Limb (tissue), 2 donors: ENCODE measurements around the gene ABCA6.

Source experiments
- DNase-seq, 2 donors: peaks; one replicate each; pipeline ENCODE4 v3.0.0-alpha.2; 2016; ENCODE audit errors: extremely low spot score in 2 of 2

Gene ABCA6

GRCh38 chr17:69142175-69142802 lies 594 bp upstream of the ABCA6 start:
- DNase-seq, result peak in 1 of 2 donors; percentile 56

DNA sequence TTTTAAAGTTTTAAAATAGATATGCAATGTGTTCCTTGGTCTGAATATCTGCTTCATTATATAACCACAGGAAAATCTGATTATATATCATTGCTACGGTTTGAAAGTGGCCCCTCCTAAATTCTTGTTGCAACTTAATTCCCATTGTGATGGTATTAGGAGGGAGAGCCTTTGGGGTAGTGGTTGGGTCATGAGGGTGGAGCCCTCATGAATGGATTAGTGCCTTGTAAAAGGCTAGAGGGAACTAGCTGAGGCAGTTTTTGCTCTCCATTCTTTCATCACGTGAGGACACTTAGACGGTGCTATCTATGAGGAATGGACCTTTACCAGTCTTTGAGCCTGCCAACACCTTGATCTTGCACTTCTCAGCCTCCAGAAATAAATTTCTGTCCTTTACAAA lies 7.6 kb downstream of the ABCA6 start:
- no peak for DNase-seq

DNA sequence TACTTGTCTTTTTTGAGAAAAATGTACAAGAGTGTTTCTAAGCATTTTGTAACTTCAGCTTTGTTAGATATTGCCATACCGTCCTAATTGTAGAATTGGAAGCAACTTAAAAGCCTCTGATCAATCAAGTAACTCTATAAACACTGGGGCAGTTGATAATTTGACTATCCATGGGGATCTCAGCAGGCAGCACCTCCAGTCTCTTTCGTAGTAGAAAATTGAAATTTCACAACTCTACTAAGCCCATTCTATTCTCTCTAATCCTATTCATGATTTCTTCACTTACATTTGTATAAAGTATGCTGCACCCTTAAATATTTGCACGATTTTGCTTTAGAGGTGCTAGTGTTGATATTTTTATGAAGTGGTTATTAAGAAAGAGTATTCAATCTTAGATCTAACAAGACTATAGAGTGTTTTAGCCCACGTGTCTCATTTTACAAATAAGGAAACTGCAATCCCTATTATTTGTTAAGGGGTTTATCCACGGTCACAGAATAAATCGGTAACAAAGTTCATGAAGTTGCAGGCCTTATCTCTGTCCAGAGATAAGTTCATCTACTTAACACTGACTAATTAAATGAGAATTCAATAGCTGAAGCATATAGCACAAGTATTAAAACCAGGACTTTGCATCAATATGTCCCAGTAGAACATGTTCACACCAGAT lies 10.9 kb downstream of the ABCA6 start:
- DNase-seq, result no peak

- no peak for DNase-seq
Observed at GRCh38 chr17:69123626-69124025, 18.1 kb downstream of the ABCA6 start.

GRCh38 chr17:69122065-69122464 lies 19.6 kb downstream of the ABCA6 start:
- DNase-seq, result no peak

DNA sequence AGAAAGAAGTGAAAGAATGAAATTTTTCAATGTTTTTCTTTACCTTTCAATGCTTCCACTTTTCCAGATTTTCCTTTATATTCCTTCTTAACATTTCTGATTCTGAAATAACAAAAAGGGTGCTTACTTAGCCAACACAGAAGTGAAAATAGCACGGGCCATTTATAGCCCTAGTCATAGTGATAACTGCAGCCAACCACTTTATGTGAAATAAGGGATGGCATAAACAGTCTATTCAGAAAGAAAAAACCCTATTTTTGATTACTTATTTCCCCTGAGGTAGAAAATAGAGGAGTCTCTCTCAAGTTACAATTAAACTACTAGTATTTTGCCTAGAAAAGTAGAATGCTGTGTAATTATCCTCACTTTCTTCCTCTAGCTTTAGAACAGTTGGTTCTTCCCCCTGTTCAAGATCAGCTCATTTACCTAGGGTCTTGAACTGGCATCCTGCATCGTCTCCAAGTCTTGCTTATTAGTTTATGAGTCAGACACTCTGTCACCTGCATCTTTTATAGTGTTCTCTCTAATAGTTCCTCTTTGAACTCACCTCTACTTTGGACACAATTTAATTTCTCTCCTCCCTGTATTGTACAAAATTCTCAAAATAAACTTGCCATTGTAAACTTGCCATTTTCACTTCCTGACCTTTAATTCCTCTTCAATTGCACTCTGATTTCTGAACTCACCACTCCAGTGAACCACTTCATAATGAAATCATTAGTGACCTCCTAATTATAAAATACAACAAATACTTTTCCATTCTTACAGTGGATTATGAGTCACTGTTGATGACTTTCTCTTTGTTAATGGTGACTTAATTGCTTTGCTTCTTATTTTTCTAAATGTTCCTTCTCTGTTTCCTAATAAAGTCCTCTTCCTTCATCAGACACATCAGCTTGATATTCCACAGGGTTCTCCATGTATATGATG lies 23.6 kb downstream of the ABCA6 start:
- no peak for DNase-seq

- DNase-seq, result no peak
Observed at GRCh38 chr17:69111794-69112193, 29.9 kb downstream of the ABCA6 start.

- DNase-seq, result no peak
Observed at GRCh38 chr17:69105907-69106730, 35.6 kb downstream of the ABCA6 start.

- DNase-seq, result no peak
Observed at GRCh38 chr17:69103557-69104233, 38.0 kb downstream of the ABCA6 start.

DNA sequence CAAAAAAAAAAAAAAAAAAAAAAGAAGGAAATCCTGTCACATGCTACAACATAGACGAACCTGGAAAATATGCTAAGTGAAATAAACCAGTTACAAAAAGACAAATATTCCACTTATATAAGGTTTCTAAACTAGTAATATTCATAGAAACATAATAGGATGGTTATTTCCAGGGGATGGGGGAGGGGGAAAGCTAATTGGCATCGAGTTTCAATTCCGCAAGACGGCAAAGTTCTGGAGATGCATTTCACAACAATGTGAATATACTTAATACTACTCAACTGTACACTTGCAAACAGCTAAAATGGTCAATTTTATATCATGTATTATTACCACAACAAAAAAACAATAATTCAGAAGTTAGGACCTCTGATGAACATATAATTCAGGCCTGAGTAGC lies 43.1 kb downstream of the ABCA6 start:
- DNase-seq, result no peak

- DNase-seq, result no peak
Observed at GRCh38 chr17:69096541-69096940, 45.2 kb downstream of the ABCA6 start.

DNA sequence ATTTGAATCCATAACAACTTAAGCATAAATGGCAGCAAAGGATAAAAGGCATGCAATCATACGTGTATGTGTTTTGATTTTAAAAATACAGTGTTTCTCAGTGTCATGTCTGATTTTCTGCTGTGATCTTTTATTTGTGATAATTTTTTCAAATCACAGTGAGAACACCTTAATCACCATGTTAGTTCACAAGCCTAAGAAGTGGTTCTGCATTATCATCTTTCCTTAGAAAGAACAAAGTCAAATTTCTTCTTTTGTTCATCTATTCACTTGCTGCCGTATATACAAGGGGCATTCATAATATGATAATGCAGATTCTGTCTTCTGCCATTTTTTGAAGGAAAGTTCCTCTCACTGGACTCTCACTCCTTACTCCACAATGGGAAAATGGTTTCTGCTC lies 47.7 kb downstream of the ABCA6 start:
- DNase-seq, result no peak

DNA sequence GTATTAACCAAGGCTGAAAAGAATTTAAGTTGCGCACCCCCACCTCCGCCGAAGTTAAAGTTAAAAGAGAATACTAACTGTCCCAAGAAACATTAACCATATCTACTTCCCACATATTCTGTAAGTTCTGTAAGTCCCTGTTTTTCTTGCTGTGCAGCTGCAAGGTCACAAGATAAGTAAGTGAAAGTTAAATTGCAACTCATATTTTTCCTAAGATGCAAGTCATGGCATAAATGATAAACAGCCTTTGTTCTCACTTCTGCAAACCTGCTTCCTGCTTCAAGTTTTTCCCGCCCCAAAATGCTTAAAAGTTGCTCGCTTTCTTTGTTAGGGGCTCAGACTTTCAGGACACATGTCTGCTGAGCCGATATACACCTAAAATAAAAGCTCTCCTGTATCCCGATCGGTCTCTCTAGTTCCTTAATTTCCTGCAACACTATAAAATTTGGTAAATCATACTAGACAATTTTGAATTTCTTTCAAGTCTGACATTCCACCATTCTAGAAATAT lies 48.4 kb downstream of the ABCA6 start:
- DNase-seq, result no peak

DNA sequence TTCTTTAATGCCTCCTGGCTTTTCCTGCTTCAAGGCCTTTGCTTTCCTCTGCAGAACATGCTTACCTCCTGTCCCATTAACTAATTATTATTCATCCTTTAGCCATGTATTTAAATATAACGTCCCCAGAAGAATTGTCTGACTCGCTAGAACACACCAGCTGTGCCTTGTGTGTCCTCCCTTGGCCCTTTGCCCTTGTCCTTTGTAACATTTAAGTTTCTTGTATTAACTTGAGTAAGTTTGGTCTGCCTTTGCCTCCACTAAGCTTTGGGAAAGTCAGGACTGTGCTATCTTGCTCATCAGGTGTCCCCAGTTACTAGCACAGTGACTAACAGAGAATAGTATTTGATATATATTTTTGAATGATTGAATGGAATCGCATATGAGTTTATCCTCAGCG lies 51.3 kb downstream of the ABCA6 start:
- DNase-seq, result no peak

- DNase-seq, result no peak
Observed at GRCh38 chr17:69088643-69089200, 53.0 kb downstream of the ABCA6 start.

GRCh38 chr17:69086641-69087040 lies 55.1 kb downstream of the ABCA6 start:
- DNase-seq, result no peak

GRCh38 chr17:69084911-69085310 lies 56.8 kb downstream of the ABCA6 start:
- no peak for DNase-seq

- DNase-seq, result no peak
Observed at GRCh38 chr17:69082696-69083095, 59.0 kb downstream of the ABCA6 start.

- DNase-seq, result no peak
Observed at GRCh38 chr17:69078864-69079263, 62.8 kb downstream of the ABCA6 start.

GRCh38 chr17:69075823-69076222 lies 65.9 kb downstream of the ABCA6 start:
- DNase-seq, result no peak
